Muscle of arm (tissue), 12 donors: Measurements from ENCODE around the gene POLG2. TPM values are rescaled to one million over a fixed set of nuclear protein-coding genes. Genes with fewer than 3 reads are reported as not detected.
"Not testable (repeated sequence)": the region's sequence is repeated elsewhere in the genome, so short reads cannot be mapped to it uniquely, and the experiment has no call there.

Source experiments
- DNase-seq: peaks from one replicate; pipeline ENCODE4 v3.0.0-alpha.2; 2013
- polyA plus RNA-seq, 12 donors: library from polyadenylated mRNA; unstranded; fragments of 120-200 nt; gene quantifications; one replicate each; pipeline ENCODE4 v1.2.1, GENCODE V29; 2013; ENCODE audit not compliant: insufficient read length in 12 of 12

POLG2 gene
- polyA plus RNA-seq, 12 donors, result 16.3 to 41.3 (median 25.5) TPM; not detected in 1

GRCh38 chr17:64506576-64507412 is 9.9 kb upstream of the POLG2 start, which contains the start of gene CEP95:
Gene CEP95, plus strand, starts transcription at chr17:64506977. Its CDS starts 121 bp downstream, at chr17:64507098.
- DNase-seq, result peak; percentile 99

GRCh38 chr17:64506201-64506575 is 9.3 kb upstream of the POLG2 start, which contains the start of gene DDX5:
Gene DDX5, minus strand, starts transcription at chr17:64506289. Its CDS starts 170 bp downstream, at chr17:64506119.
- peak; percentile 97 for DNase-seq

DNA sequence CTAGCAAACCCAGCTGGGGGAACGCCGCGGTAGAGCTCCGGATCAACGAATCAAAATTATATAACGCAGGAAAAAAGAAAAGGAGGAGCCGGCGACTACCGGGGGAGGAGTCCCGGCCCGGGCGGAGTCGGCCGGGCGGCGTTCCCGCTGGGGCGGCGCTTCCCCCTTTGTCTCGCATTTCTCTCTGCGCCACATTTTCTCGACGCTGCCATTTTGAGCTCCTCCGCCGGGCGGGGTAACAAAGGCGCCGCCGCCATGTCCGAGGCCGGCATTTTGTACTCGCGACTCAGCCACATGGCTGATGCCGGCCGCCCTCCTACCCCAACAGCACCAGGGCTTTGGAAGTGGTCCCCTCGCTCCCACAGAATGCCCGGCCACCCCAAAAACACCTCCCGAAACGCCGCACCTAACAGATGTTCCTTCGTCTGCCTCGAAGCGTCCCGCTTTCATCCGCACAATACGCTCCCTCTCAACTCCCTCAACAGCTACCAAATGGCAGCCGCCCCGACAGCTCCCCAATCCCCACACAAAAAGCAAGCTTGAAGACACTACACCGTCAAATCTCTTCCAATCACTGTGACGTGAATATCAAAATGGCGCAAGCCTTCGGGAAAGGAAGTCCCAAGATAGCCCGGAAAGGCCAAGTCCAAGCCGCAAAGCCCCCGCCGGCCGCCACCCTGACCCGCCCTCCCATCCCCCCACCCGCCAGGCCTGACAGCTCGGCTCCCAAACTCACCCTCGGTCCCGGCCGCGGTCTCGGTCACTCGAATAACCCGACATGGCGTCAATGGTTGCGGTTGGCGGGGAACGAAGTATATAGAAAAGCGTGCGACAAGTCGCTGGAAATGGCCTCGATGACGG is 8.7 kb upstream of the POLG2 start:
- peak; percentile 97 for DNase-seq

DNA sequence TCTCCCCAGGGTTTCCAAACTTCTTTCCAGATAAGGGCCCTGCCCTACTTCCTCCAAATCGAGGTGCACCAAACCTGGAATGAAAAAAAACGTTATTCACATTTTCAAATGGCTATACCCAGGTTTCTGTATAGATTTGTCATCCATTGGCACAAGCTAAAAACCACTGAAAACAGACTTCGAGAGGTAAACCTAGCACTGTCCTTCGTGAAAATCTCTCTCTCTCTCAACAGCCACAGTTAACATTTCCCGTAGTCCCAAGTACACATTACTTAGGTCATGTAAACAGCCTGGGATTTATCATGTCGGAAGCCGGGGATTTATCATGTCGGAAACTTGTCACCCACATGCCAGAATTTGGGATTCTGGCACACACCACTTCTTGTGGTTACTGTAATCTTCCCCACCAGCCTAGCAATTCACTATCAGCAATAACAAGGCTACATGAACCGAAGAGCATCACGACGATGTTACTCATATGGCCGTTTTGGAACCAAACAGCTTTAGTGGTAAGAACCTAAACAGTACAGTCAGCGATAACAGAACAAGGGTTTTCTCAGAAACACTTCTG is 8.0 kb upstream of the POLG2 start:
- peak; percentile 58 for DNase-seq

GRCh38 chr17:64503821-64504768 is 7.2 kb upstream of the POLG2 start:
- DNase-seq, result peak; percentile 11

GRCh38 chr17:64503341-64503740 is 6.5 kb upstream of the POLG2 start:
- no peak for DNase-seq

DNA sequence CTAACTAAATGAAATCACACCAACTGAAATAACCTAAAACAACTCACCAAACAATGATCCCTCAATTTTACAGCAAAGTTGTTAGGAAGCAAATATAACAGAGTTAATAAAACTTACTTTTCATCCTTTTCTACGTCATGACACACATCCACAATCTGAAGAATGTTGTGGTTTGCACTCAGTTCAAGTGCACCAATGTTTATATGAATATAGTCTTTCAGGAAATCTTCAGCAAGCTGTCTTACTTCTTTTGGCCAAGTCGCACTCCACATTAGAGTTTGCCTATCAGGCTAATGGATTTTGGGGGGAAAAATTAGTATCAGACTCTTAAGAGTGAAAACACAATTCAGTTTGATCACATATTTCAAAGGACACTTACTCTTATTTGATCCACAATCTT is 6.0 kb upstream of the POLG2 start:
- DNase-seq, result no peak

DNA sequence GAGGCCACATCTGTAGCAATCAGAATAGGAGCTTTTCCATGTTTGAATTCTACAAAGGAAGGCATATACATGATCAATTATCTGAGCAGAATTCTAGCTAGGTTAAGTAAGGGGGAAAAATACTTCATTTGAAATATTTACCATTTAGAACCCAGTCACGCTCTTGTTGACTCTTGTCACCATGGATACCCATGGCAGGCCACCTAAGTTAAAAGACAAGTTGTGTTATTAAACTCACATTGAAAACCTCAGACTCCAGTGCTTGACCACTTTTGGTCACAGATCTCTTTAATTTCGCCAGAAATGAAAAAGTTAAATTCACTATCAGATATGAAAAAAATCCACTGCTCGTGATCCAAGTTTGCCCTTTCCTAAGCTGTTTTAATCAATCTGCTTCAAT is 5.2 kb upstream of the POLG2 start:
- DNase-seq, result no peak

DNA sequence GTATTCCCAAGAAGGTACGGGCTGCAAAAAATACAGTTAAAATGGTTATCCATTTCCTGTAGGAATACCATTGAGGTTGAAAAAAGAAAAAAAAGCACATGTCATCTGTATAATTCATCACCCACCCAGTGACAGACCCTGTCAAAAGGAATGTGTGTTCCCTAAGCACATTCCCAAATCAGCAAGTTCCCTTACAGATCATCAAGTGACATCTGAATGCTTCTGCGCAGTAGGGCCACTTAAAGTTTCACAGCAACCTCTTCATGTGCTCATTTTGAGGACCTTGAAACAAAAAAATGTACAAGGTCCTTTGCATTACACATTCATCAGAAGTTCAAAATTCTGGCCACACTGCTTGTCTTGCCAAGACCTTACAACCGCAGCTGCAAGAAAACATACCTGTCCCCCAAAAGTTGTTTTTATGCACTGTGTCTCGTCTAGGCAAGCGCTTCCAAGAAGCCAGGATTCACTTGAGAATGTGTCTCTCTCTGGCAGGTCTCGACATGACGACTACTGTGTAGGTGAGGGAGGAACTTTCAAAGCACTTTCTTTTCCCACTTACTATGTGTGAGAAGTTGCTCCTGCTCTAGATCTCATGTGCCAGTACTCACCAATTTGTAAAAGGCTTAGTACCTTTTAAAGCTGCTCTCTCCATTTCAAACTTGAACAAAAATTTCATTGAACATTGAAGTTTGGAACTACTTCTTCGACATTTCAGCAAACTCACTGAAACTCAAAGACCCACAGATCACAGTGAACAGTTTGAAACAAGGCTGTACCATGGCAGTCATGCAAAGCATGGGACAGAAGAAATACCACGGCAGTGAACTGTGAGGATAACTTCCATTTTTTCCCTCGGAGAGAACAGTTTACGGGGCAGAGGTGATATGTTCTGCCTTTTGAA is 4.3 kb upstream of the POLG2 start:
- DNase-seq, result no peak

GRCh38 chr17:64500487-64500859 is 3.6 kb upstream of the POLG2 start:
- no peak for DNase-seq

- DNase-seq, result no peak
Observed at GRCh38 chr17:64499805-64500486, 3.1 kb upstream of the POLG2 start.

DNA sequence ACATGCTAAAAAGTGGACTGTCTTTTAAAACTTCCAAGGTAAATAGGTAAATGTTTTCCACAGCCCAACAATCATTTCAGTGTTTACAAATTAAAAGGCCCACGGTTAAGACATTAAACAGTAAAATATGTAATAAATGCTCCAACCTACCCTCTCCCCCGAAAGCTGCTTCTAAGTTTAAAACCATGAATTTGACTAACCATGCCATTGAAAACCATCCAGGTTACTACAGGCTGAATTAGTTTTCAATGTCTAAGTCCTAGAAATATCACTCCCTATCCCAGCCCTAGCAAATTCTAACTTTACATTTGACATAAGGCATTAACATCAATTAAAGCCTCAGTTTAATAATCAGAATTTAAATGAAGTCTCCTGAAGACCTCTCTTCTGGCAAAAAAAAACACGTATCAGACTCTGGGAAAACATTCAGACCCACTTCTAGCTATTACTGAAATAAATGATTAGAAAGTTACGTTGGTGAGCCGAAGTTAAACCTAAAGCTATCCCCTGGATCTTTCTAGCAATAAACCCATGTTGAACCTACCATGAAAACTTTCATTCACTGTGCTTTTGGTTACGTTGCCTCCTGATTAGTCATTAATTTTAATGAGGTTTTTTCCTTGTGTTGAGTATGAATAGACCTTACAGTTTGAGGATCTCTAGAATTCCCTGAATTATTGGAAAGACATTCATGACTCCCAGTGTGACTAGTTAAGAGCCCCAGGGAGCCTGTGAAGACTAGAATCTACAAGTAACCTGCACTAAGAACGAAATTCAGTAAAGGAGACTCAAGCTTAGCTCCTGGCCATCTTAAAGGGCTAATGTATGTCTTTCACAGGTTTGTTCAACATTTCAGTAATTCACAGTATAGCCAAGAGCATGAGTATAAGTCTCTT is 1.7 kb upstream of the POLG2 start:
- DNase-seq, result no peak

DNA sequence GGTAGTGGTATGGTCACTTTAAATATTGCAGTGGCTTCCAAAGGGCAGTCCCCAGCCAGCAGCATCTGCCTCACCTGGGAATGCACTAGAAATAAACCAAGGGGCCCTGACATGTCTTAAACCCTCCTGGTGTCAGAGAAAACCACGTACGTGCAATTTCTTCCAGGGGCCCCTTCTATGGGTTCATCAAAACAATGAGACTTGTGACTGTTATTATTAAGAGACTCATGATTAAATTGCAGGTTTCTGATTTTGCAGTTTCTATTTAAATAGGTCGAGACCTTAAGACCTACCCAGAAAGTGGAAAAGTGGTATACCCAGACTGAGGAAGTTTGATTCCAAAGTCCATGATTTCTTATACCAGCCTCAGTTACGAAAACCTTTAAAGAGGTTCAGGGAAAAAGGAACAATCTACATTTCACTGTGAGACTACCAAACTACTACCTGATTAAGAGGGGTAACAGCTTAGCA is 746 bp upstream of the POLG2 start:
- no peak for DNase-seq

GRCh38 chr17:64496348-64496785 is 487 bp downstream of the POLG2 start:
- no peak for DNase-seq

DNA sequence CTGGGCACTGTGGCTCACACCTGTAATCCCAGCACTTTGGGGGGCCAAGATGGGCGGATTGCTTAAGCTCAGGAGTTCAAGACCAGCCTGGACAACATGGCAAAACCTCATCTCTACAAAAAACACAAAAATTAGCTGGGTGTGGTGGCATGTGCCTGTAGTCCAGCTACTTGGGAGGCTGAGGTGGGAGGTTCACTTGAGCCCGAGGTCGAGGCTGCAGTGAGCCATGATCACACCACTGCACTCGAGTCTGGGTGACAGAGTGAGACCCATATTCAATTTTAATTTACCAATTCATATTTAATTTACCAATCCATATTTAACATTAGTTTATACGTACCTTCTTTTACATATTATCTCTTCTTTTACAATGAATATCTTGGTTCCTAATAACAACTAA is 1.6 kb downstream of the POLG2 start:
- DNase-seq, result not testable (repeated sequence)

DNA sequence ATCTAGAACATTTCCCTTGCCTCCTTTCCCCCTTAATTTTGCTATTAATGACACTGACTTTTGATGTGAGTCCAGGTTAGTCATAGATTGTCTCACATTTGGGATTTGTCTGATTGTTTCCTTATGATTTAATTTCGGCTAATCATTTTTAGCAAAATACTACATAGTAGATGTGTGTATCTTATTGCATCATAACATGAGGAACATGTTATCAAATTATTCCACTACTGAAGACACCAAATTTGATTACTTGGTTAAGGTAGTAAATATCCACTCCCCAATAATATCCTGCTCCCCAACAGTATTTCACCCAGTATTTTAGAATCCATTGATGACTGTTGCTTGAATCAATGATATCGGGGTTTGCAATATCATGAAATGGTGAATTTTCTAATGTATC is 2.7 kb downstream of the POLG2 start:
- no peak for DNase-seq

- DNase-seq, result no peak
Observed at GRCh38 chr17:64492481-64493109, 4.3 kb downstream of the POLG2 start.

GRCh38 chr17:64491994-64492393 is 4.9 kb downstream of the POLG2 start:
- no peak for DNase-seq
